ENCODE measurements around the gene RBMY1E. TPM values are rescaled to one million over a fixed set of nuclear protein-coding genes. Genes with fewer than 3 reads are reported as not detected.
"Not testable (repeated sequence)": the region's sequence is repeated elsewhere in the genome, so short reads cannot be mapped to it uniquely, and the experiment has no call there.

RBMY1E gene
- not detected in 2 replicates for total RNA-seq

GRCh38 chrY:21917932-21918331 is at the start of gene RBMY1E:
TSS of gene RBMY1E (minus strand) at chrY:21918032. CDS start at chrY:21916054, 1,978 bp downstream.
- not testable (repeated sequence) for H3K4me3 ChIP-seq (ENCODE audit: low read depth, low read length); DNase-seq (ENCODE audit: low read depth)

GRCh38 chrY:21894426-21894825 is 23.4 kb downstream of the RBMY1E start, which contains the start of gene RBMY1D:
TSS of gene RBMY1D (minus strand) at chrY:21894526. CDS start at chrY:21892513, 2,013 bp downstream.
- not testable (repeated sequence) for DNase-seq (ENCODE audit: low read depth)

GRCh38 chrY:21869407-21870076 is 48.3 kb downstream of the RBMY1E start:
- not testable (repeated sequence) for DNase-seq (ENCODE audit: low read depth); H3K4me3 ChIP-seq (ENCODE audit: low read depth, low read length)

More at GRCh38 chrY:21894426-21894825, 23.4 kb downstream of the RBMY1E start, which contains the start of gene RBMY1D:
- not testable (repeated sequence) for H3K4me3 ChIP-seq (ENCODE audit: low read depth, low read length)

Other genes with a start within 250 kb of the RBMY1E start
- gene RBMY1D, start 23.5 kb downstream of the RBMY1E start, total RNA-seq: not detected in 2 replicates